K562 (cell line): ENCODE measurements around the gene EMD. TPM values are rescaled to one million over a fixed set of nuclear protein-coding genes. Genes with fewer than 3 reads are reported as not detected.
"Not testable (repeated sequence)": the region's sequence is repeated elsewhere in the genome, so short reads cannot be mapped to it uniquely, and the experiment has no call there.

ENCODE experiments used
- ATAC-seq: fragments of 200-7000 bp; cut with Tn5 transposase; 3 replicates; pipeline ENCODE4 v1.9.1; 2020; ENCODE audit warnings: moderate library complexity
- BruUV-seq: library from RNA; stranded (reverse); fragments of 400-500 nt; replicated peaks from 2 replicates; lab custom pipeline; 2021; lab: Mats Ljungman, UMichigan
- CTCF ChIA-PET: fragments of 300-600 bp; formaldehyde crosslinking; extraction: SDS; loops from one replicate; lab custom pipeline; 2021; ENCODE audit warnings: low intra/inter-chr PET ratio; lab: Yijun Ruan, JAX
- POLR2A ChIA-PET: fragments of 300-600, 350-650 bp; sonication (Branson Sonifier 250); formaldehyde crosslinking; extraction: SDS; loops from one replicate; lab custom pipeline; 2021; ENCODE audit warnings: antibody characterized with exemption, inconsistent platforms; lab: Yijun Ruan, JAX
- DNase-seq, 4 experiments: peaks; one replicate each; pipeline versions ENCODE4 v3.0.0 to v3.0.0-alpha.2; 2011 to 2018; ENCODE audit warnings: low spot score in 3 of 4, mixed read lengths in 3 of 4; ENCODE audit errors: extremely low read depth in 1 of 4
- FAIRE-seq: peaks from 2 replicates; lab custom pipeline; 2011; peaks lifted over from hg19 to GRCh38; lab: Jason Lieb, UNC
- H2AFZ ChIP-seq: 2 replicates; pipeline ENCODE4 v1.6.0; 2011; ENCODE audit warnings: low read depth, low read length, control low read depth, inconsistent platforms
- H3K27ac ChIP-seq: fragments of 200-600 bp; 3 replicates; pipeline ENCODE4 v1.8.0; 2011; ENCODE audit warnings: low read depth, mild to moderate bottlenecking, control low read depth, inconsistent platforms, low read length, moderate library complexity, mixed read lengths; ENCODE audit errors: extremely low read depth
- H3K27me3 ChIP-seq, 2 experiments: fragments of 300-600 bp in 1 of 2; 2 replicates in 1 of 2; 3 replicates in 1 of 2; pipeline versions ENCODE4 v1.6.0 to v1.8.0; 2011; ENCODE audit warnings: inconsistent platforms in 2 of 2, low read length in 2 of 2, mild to moderate bottlenecking in 1 of 2, mixed read lengths in 1 of 2, moderate library complexity in 1 of 2; ENCODE audit not compliant: control insufficient read depth in 2 of 2, insufficient read depth in 2 of 2
- H3K36me3 ChIP-seq: fragments of 300-600 bp; 3 replicates; pipeline ENCODE4 v1.8.0; 2011; ENCODE audit warnings: mild to moderate bottlenecking, low read length, inconsistent platforms; ENCODE audit not compliant: control insufficient read depth, insufficient read depth
- H3K4me1 ChIP-seq, 2 experiments: fragments of 200-600 bp in 1 of 2; replicated peaks in 1 of 2; 2 replicates in 1 of 2; 3 replicates in 1 of 2; pipeline versions ENCODE4 v1.5.1 to v1.8.0; 2011; ENCODE audit warnings: inconsistent platforms in 2 of 2, low read length in 2 of 2, mild to moderate bottlenecking in 1 of 2, mixed read lengths in 1 of 2, moderate library complexity in 1 of 2; ENCODE audit not compliant: control insufficient read depth in 2 of 2, insufficient read depth in 2 of 2
- H3K4me2 ChIP-seq: 2 replicates; pipeline ENCODE4 v1.6.1; 2011; ENCODE audit warnings: low read length, control low read depth, inconsistent platforms, mixed read lengths; ENCODE audit not compliant: insufficient read depth
- H3K4me3 ChIP-seq: fragments of 200-600 bp; sonication (generic), shearing (Covaris generic); 2 replicates; pipeline ENCODE4 v1.5.1; 2016; ENCODE audit warnings: control low read depth, inconsistent platforms
- H3K79me2 ChIP-seq: fragments of 200-600 bp; 3 replicates; pipeline ENCODE4 v1.8.0; 2011; ENCODE audit warnings: low read length, inconsistent platforms; ENCODE audit not compliant: control insufficient read depth, insufficient read depth
- H3K9ac ChIP-seq, 2 experiments: 2 replicates each; pipeline versions ENCODE4 v1.6.0 to v1.6.1; 2011; ENCODE audit warnings: low read depth in 2 of 2, low read length in 2 of 2, control low read depth in 1 of 2, inconsistent platforms in 1 of 2, mild to moderate bottlenecking in 1 of 2, mixed read lengths in 1 of 2; ENCODE audit not compliant: insufficient read depth in 1 of 2
- H3K9me1 ChIP-seq: one replicate; pipeline ENCODE4 v1.6.0; 2011; ENCODE audit warnings: inconsistent platforms, mild to moderate bottlenecking, low read length, moderate library complexity; ENCODE audit not compliant: control insufficient read depth, insufficient read depth
- H3K9me3 ChIP-seq: replicated peaks from 2 replicates; pipeline ENCODE4 v1.5.1; 2011; ENCODE audit warnings: low read depth, low read length, inconsistent platforms; ENCODE audit not compliant: control insufficient read depth, insufficient read depth
- H4K20me1 ChIP-seq: replicated peaks from 2 replicates; pipeline ENCODE4 v1.6.1; 2011; ENCODE audit warnings: low read length, inconsistent platforms, mixed read lengths; ENCODE audit not compliant: control insufficient read depth, insufficient read depth
- CCAR2 ChIP-seq: fragments of 200-400 bp; formaldehyde crosslinking; IDR thresholded peaks from 2 replicates; pipeline ENCODE4 v1.6.1; 2017; ENCODE audit warnings: mild to moderate bottlenecking, low read depth, low read length
- IRF2 ChIP-seq: sonication (generic); formaldehyde crosslinking; IDR thresholded peaks from 2 replicates; pipeline ENCODE4 v1.8.1; 2022; ENCODE audit warnings: mild to moderate bottlenecking, missing genetic modification reagents
- SMC3 ChIP-seq: conservative IDR thresholded peaks from 2 replicates; pipeline ENCODE4 v1.6.1; 2011; ENCODE audit warnings: low read depth, low read length, improper control_type of control experiment; ENCODE audit not compliant: insufficient read depth
- ZBTB33 ChIP-seq: sonication (generic); formaldehyde crosslinking; IDR thresholded peaks from 2 replicates; pipeline ENCODE4 v1.8.1; 2023; ENCODE audit warnings: mild to moderate bottlenecking, missing genetic modification reagents
- ZNF408 ChIP-seq: fragments of 250-450 bp; sonication (Bioruptor Pico); IDR thresholded peaks from 2 replicates; pipeline ENCODE4 v1.4.0; 2020; ENCODE audit warnings: low read depth, mild to moderate bottlenecking, moderate library complexity
- WGBS: fragments of 100-300 bp; shearing (Covaris generic); methylation state at CpG from one replicate; pipeline ENCODE4 v1.1.6; 2016; ENCODE audit warnings: low coverage, mixed read lengths; ENCODE audit not compliant: insufficient coverage; ENCODE audit errors: missing lambda C conversion rate; 5-methylcytosine and 5-hydroxymethylcytosine counted together
- in situ Hi-C: fragments of 300-500 bp; cut with MboI; formaldehyde crosslinking; loops from 4 replicates; pipeline ENCODE4 v1.15.0; 2018; ENCODE audit warnings: inconsistent platforms, mixed read lengths
- intact Hi-C: fragments of 100-400 bp; cut with micrococcal nuclease; formaldehyde crosslinking; loops from 2 replicates; pipeline ENCODE4 v1.14.2; 2022
- polyA plus RNA-seq, 8 experiments: library from polyadenylated mRNA; depleted of rRNA in 4 of 8; stranded (reverse) in 5 of 8; unstranded in 3 of 8; fragments of >200 nt; fragmentation: Nextera tagmentation in 2 of 8; fragmentation: Illumina TruSeq in 1 of 8; extraction: Ambion mirVana in 2 of 8; extraction: Trizol in 1 of 8; gene quantifications; 2 replicates each; pipeline versions ENCODE4 v1.2.1 to v1.2.3, GENCODE V29; 2011 to 2014; ENCODE audit warnings: inconsistent platforms in 1 of 8, missing spikeins in 1 of 8
- total RNA-seq, 7 experiments: library from RNA; depleted of rRNA in 6 of 7; stranded (reverse); fragments of >200 nt in 6 of 7; fragmentation: Illumina TruSeq in 2 of 7; extraction: Trizol in 2 of 7; gene quantifications; 2 replicates each; pipeline versions ENCODE4 v1.2.1 to v1.2.3, GENCODE V29; 2011 to 2021; ENCODE audit warnings: low replicate concordance in 1 of 7
- TF ChIP-seq, protein P1 (sequence below), 2 experiments: fragments of 450-650 bp; formaldehyde crosslinking in 1 of 2; IDR thresholded peaks; 2 replicates each; pipeline versions ENCODE4 v1.4.0 to v1.6.1; 2014 to 2020; ENCODE audit warnings: mild to moderate bottlenecking in 2 of 2, borderline replicate concordance in 1 of 2, low read depth in 1 of 2

The EMD gene
- total and polyA plus RNA-seq, 9 of the 15 experiments (the other 6 are each of a cell fraction or from before 2014, with no cell fraction given), result 2.3 to 206 (median 61.9) TPM

GRCh38 chrX:154384284-154384892 lies 5.3 kb downstream of the EMD start (continued):
- TF ChIP-seq ZNF408 (CRISPR knock-in tag) (no peak), CCAR2 (no peak), SMC3 (0 out of 2 replicates have a peak, but pooled peaks have one; percentile 5), IRF2 (no peak), ZBTB33 (CRISPR knock-in tag) (peak; percentile 98)
- TF ChIP-seq, protein P1, sequence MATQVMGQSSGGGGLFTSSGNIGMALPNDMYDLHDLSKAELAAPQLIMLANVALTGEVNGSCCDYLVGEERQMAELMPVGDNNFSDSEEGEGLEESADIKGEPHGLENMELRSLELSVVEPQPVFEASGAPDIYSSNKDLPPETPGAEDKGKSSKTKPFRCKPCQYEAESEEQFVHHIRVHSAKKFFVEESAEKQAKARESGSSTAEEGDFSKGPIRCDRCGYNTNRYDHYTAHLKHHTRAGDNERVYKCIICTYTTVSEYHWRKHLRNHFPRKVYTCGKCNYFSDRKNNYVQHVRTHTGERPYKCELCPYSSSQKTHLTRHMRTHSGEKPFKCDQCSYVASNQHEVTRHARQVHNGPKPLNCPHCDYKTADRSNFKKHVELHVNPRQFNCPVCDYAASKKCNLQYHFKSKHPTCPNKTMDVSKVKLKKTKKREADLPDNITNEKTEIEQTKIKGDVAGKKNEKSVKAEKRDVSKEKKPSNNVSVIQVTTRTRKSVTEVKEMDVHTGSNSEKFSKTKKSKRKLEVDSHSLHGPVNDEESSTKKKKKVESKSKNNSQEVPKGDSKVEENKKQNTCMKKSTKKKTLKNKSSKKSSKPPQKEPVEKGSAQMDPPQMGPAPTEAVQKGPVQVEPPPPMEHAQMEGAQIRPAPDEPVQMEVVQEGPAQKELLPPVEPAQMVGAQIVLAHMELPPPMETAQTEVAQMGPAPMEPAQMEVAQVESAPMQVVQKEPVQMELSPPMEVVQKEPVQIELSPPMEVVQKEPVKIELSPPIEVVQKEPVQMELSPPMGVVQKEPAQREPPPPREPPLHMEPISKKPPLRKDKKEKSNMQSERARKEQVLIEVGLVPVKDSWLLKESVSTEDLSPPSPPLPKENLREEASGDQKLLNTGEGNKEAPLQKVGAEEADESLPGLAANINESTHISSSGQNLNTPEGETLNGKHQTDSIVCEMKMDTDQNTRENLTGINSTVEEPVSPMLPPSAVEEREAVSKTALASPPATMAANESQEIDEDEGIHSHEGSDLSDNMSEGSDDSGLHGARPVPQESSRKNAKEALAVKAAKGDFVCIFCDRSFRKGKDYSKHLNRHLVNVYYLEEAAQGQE (IDR thresholded peaks at IDR 0.05; ENCODE audit: borderline replicate concordance), result peak; percentile 27; the same call in 1 of the 2 replicates
- TF ChIP-seq, protein P1 (CRISPR knock-in tag; IDR thresholded peaks at IDR 0.05; ENCODE audit: low read depth), result no peak
- TF ChIP-seq, all 486 proteins: peak for 8

DNA sequence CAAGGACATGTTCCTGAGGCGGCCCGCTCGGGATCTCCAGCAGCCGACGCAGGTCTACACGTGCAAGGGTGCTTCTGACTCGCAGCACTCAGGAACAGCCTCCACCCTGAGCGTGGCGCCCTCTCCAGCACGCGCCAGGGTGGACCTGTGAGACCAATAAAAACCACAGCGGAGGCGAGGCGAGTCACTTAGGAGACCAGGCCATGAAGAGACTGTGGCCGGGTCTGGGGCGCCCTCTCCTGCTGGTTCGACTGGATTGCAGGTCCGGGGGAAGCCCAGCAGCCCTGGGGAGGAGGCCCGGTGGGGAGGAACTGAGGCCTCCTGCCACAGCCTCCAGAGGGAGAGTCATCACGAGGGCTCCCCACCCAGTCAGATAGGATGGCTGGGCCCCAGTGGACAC lies 9.0 kb downstream of the EMD start:
- H3K4me3 ChIP-seq, FAIRE-seq, CTCF ChIA-PET, H3K4me2 ChIP-seq, H3K9me3 ChIP-seq, H3K36me3 ChIP-seq, H3K9me1 ChIP-seq, H3K9ac ChIP-seq, intact Hi-C loops, DNase-seq, H2AFZ ChIP-seq, POLR2A ChIA-PET, BruUV-seq, in situ Hi-C loops, H4K20me1 ChIP-seq, H3K27me3 ChIP-seq, H3K79me2 ChIP-seq, H3K27ac ChIP-seq: not testable (repeated sequence)
- WGBS, result no CpG with 5 or more reads among the region's 20 CpGs
- H3K4me1 ChIP-seq, result peaks cover 5 to 13% of the 10 kb centered on the region in 2 experiments
- peak; percentile 63 for ATAC-seq
